Measurements from ENCODE around the gene GIMAP8. TPM values are rescaled to one million over a fixed set of nuclear protein-coding genes. Genes with fewer than 3 reads are reported as not detected.

The GIMAP8 gene
- polyA plus RNA-seq, 1 of the 3 experiments (the other 2 are of a cell fraction), result not detected

DNA sequence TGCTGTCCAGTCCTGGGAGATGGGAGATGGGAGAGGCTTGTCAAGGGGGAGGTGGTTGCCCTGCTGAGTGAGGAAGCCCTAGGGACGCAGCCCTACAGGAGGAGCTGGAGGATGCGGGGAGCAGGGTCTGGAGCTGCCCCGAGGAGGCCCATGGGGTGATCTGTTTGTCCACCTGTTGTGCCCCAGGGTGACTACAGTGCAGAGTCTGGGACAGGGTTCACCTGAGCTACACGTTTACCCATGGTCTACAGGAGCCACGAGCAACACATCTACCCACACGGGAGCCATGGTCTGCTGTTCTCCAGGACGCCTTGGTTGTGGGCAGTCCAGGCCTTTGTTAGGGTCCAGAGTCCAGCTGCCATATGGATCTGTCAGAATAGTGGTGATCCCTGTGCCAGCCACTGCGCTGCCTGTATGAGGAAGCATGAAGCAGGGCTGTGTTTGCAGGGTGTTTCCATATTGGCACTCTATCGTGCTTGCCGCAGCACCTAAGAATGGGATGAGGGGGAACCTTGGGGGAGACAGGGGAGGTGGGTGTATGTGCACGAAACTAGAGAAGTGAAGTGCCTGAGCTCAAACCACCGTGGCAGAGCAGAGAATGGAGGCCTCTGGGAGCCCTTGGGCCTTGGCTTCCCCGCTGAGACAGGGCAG lies 47.6 kb upstream of the GIMAP8 start:
- Histone ChIP-seq H4K20me1 (ENCODE audit: insufficient read depth) (no peaks in the 10 kb centered on the region), H3K9ac (no peak overlapping the region), H2AFZ (ENCODE audit: low read depth) (no peak overlapping the region), H3K4me3 (ENCODE audit: low read depth in 2 of 2, low read length in 1 of 2) (no peak overlapping the region), H3K9me3 (no peaks in the 10 kb centered on the region), H3F3A (replicated peaks; ENCODE audit: insufficient read depth) (peaks cover 9% of the 10 kb centered on the region), H3K4me2 (no peak overlapping the region), H3K79me2 (ENCODE audit: insufficient read depth) (no peaks in the 10 kb centered on the region), H3K9me2 (no peaks in the 10 kb centered on the region), H3K27me3 (ENCODE audit: insufficient read depth) (no peaks in the 10 kb centered on the region), H3K27ac (ENCODE audit: low read depth in 2 of 2, low read length in 1 of 2) (no peak overlapping the region), H3K4me1 (ENCODE audit: control insufficient read depth in 1 of 2, insufficient read depth in 2 of 2, low read depth in 1 of 2, low read length in 1 of 2) (peaks cover 15 to 43% of the 10 kb centered on the region in 2 experiments), H3K36me3 (replicated peaks in 1 of 2; ENCODE audit: control insufficient read depth in 1 of 2, insufficient read depth in 2 of 2, low read length in 1 of 2) (peaks cover 0 to 9% of the 10 kb centered on the region in 2 experiments)
- 97% methylated on average over 11 of the region's 13 CpGs for WGBS (ENCODE audit: low lambda C conversion rate)
- no peak for DNase-seq
- ChIA-PET CTCF (interaction anchor here (0.6 to 1.8 kb wide), 5 partner anchors 11 to 589 kb away, joined by 3 to 7 read pairs (median 4); no protein-coding TSS in a partner anchor), POLR2A (interaction anchor here (2.8 kb wide), 1 partner anchor 34 kb away, joined by 10 read pairs; the partner anchor contains the start of gene REPIN1)
- TF ChIP-seq FOSL2 (IDR thresholded peaks at IDR 0.05; ENCODE audit: borderline replicate concordance, low read depth), result no peak
- TF ChIP-seq, protein P1, sequence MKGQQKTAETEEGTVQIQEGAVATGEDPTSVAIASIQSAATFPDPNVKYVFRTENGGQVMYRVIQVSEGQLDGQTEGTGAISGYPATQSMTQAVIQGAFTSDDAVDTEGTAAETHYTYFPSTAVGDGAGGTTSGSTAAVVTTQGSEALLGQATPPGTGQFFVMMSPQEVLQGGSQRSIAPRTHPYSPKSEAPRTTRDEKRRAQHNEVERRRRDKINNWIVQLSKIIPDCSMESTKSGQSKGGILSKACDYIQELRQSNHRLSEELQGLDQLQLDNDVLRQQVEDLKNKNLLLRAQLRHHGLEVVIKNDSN (IDR thresholded peaks at IDR 0.05; ENCODE audit: borderline replicate concordance, low read depth), result no peak
- TF ChIP-seq EZH2phosphoT487 (IDR thresholded peaks at IDR 0.05; ENCODE audit: borderline replicate concordance, low read depth), result no peak
- TF ChIP-seq YY1 (IDR thresholded peaks at IDR 0.05; ENCODE audit: low read depth), result no peak

- ChIA-PET POLR2A (interaction anchor here (1.2 kb wide), 1 partner anchor 34 kb away, joined by 11 read pairs; the partner anchor contains the start of gene REPIN1), CTCF (interaction anchor here (0.6 to 2.3 kb wide), 13 partner anchors 10 to 1229 kb away, joined by 3 to 17 read pairs (median 4); partner anchors contain the start of gene REPIN1)
- 97% methylated on average over 13 of the region's 13 CpGs for WGBS (ENCODE audit: low lambda C conversion rate)
- TF ChIP-seq RCOR1 (IDR thresholded peaks at IDR 0.05; ENCODE audit: low read length), result no peak
- TF ChIP-seq, protein P2, sequence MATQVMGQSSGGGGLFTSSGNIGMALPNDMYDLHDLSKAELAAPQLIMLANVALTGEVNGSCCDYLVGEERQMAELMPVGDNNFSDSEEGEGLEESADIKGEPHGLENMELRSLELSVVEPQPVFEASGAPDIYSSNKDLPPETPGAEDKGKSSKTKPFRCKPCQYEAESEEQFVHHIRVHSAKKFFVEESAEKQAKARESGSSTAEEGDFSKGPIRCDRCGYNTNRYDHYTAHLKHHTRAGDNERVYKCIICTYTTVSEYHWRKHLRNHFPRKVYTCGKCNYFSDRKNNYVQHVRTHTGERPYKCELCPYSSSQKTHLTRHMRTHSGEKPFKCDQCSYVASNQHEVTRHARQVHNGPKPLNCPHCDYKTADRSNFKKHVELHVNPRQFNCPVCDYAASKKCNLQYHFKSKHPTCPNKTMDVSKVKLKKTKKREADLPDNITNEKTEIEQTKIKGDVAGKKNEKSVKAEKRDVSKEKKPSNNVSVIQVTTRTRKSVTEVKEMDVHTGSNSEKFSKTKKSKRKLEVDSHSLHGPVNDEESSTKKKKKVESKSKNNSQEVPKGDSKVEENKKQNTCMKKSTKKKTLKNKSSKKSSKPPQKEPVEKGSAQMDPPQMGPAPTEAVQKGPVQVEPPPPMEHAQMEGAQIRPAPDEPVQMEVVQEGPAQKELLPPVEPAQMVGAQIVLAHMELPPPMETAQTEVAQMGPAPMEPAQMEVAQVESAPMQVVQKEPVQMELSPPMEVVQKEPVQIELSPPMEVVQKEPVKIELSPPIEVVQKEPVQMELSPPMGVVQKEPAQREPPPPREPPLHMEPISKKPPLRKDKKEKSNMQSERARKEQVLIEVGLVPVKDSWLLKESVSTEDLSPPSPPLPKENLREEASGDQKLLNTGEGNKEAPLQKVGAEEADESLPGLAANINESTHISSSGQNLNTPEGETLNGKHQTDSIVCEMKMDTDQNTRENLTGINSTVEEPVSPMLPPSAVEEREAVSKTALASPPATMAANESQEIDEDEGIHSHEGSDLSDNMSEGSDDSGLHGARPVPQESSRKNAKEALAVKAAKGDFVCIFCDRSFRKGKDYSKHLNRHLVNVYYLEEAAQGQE (IDR thresholded peaks at IDR 0.05; ENCODE audit: low read depth, low read length), result no peak
- TF ChIP-seq RAD21 (IDR thresholded peaks at IDR 0.05; ENCODE audit: low read length), result no peak
- TF ChIP-seq, protein P1 (IDR thresholded peaks at IDR 0.05; ENCODE audit: borderline replicate concordance, low read depth), result no peak
- no peak for TF ChIP-seq GABPA (IDR thresholded peaks at IDR 0.05; ENCODE audit: low read depth)
- TF ChIP-seq YY1 (IDR thresholded peaks at IDR 0.05; ENCODE audit: low read depth), result no peak
- TF ChIP-seq PBX3 (IDR thresholded peaks at IDR 0.05), result no peak
- no peak for TF ChIP-seq FOXM1 (IDR thresholded peaks at IDR 0.05; ENCODE audit: low read depth)
- TF ChIP-seq CHD2 (IDR thresholded peaks at IDR 0.05; ENCODE audit: low read length, partially characterized antibody), result no peak
- TF ChIP-seq EZH2phosphoT487 (IDR thresholded peaks at IDR 0.05; ENCODE audit: borderline replicate concordance, low read depth), result no peak
- no peak for TF ChIP-seq RXRA (IDR thresholded peaks at IDR 0.05; ENCODE audit: borderline replicate concordance, low read depth)
- Histone ChIP-seq H3K27ac (ENCODE audit: low read depth in 2 of 2, low read length in 1 of 2) (peak overlapping the region in 1 of 2 experiments; percentile 3; a peak in 1 of 4 replicates), H3K9me2 (no peaks in the 10 kb centered on the region), H3F3A (replicated peaks; ENCODE audit: insufficient read depth) (peaks cover 9% of the 10 kb centered on the region), H3K27me3 (ENCODE audit: insufficient read depth) (no peaks in the 10 kb centered on the region), H3K79me2 (ENCODE audit: insufficient read depth) (no peaks in the 10 kb centered on the region), H3K9me3 (no peaks in the 10 kb centered on the region), H3K4me2 (no peak overlapping the region), H3K9ac (no peak overlapping the region), H2AFZ (ENCODE audit: low read depth) (0 out of 2 replicates have a peak overlapping the region, but pooled peaks have one; percentile 98), H3K4me3 (ENCODE audit: low read depth in 2 of 2, low read length in 1 of 2) (no peak overlapping the region), H4K20me1 (ENCODE audit: insufficient read depth) (no peaks in the 10 kb centered on the region), H3K4me1 (ENCODE audit: control insufficient read depth in 1 of 2, insufficient read depth in 2 of 2, low read depth in 1 of 2, low read length in 1 of 2) (peaks cover 15 to 43% of the 10 kb centered on the region in 2 experiments), H3K36me3 (replicated peaks in 1 of 2; ENCODE audit: control insufficient read depth in 1 of 2, insufficient read depth in 2 of 2, low read length in 1 of 2) (peaks cover 0 to 2% of the 10 kb centered on the region in 2 experiments)
- DNase-seq, result no peak
Observed at GRCh38 chr7:150403376-150404171, 46.9 kb upstream of the GIMAP8 start.
